ENCODE results near the gene CCL15.
"Not testable (repeated sequence)": the region's sequence is repeated elsewhere in the genome, so short reads cannot be mapped to it uniquely, and the experiment has no call there.

CCL15 gene

GRCh38 chr17:36027761-36028160 is 26.4 kb upstream of the CCL15 start:
- Histone ChIP-seq H3K36me3 (no peaks in the 10 kb centered on the region), H3K4me3 (no peak overlapping the region), H3K4me1 (no peaks in the 10 kb centered on the region), H3K27me3 (peaks cover 0 to 3% of the 10 kb centered on the region in 2 donors), H3K27ac (no peak overlapping the region), H3K9me3 (peaks cover 0 to 5% (median 0%) of the 10 kb centered on the region in 3 donors)
- intact Hi-C loops (cut with DNase I; ENCODE audit: low total_unique reads): no loop called here
- DNase-seq: no peak
- no peak for TF ChIP-seq CTCF (IDR thresholded peaks at IDR 0.05)

- H3K36me3 ChIP-seq: no peaks in the 10 kb centered on the region
- peaks cover 0 to 6% (median 0%) of the 10 kb centered on the region in 3 donors for H3K9me3 ChIP-seq
- no peak for TF ChIP-seq CTCF (IDR thresholded peaks at IDR 0.05)
- no peak for DNase-seq
- H3K27me3 ChIP-seq: peaks cover 0 to 3% of the 10 kb centered on the region in 2 donors
- H3K27ac ChIP-seq: no peak overlapping the region
- intact Hi-C loops (cut with DNase I; ENCODE audit: low total_unique reads): no loop called here
- no peak overlapping the region for H3K4me3 ChIP-seq
- H3K4me1 ChIP-seq: no peaks in the 10 kb centered on the region
Observed at GRCh38 chr17:36024106-36024869, 22.9 kb upstream of the CCL15 start.

GRCh38 chr17:36019423-36019822 is 18.1 kb upstream of the CCL15 start:
- no peaks in the 10 kb centered on the region for H3K4me1 ChIP-seq
- H3K27me3 ChIP-seq: peaks cover 0 to 3% of the 10 kb centered on the region in 2 donors
- H3K27ac ChIP-seq: no peak overlapping the region
- H3K36me3 ChIP-seq: no peaks in the 10 kb centered on the region
- TF ChIP-seq CTCF (IDR thresholded peaks at IDR 0.05): no peak
- peaks cover 0 to 6% (median 0%) of the 10 kb centered on the region in 3 donors for H3K9me3 ChIP-seq
- intact Hi-C loops (cut with DNase I; ENCODE audit: low total_unique reads): no loop called here
- DNase-seq: no peak
- no peak overlapping the region for H3K4me3 ChIP-seq

GRCh38 chr17:36017799-36018198 is 16.4 kb upstream of the CCL15 start, which contains the start of gene CCL23:
Gene CCL23 (minus strand): TSS chr17:36017972. CDS start chr17:36017897, 75 bp downstream.
- intact Hi-C loops (cut with DNase I; ENCODE audit: low total_unique reads): no loop called here
- no peak for TF ChIP-seq CTCF (IDR thresholded peaks at IDR 0.05)
- no peak within 1 kb of the TSS for H3K27ac ChIP-seq
- DNase-seq: no peak
- H3K4me3 ChIP-seq: no peak within 1 kb of the TSS
- peaks cover 0 to 2% (median under 1%) of the 10 kb centered on the region in 3 donors for H3K9me3 ChIP-seq
- H3K4me1 ChIP-seq: no peaks in the 10 kb centered on the region
- H3K36me3 ChIP-seq: no peaks in the 10 kb centered on the region
- H3K27me3 ChIP-seq: peaks cover 0 to 3% of the 10 kb centered on the region in 2 donors

GRCh38 chr17:36016555-36016954 is 15.2 kb upstream of the CCL15 start:
- H3K9me3 ChIP-seq: peaks cover 2 to 12% (median 10%) of the 10 kb centered on the region in 3 donors
- no peak overlapping the region for H3K4me3 ChIP-seq
- H3K27ac ChIP-seq: no peak overlapping the region
- no peaks in the 10 kb centered on the region for H3K36me3 ChIP-seq
- intact Hi-C loops (cut with DNase I; ENCODE audit: low total_unique reads): no loop called here
- H3K27me3 ChIP-seq: peaks cover 0 to 7% of the 10 kb centered on the region in 2 donors
- no peaks in the 10 kb centered on the region for H3K4me1 ChIP-seq
- TF ChIP-seq CTCF (IDR thresholded peaks at IDR 0.05): no peak
- no peak for DNase-seq

- H3K4me3 ChIP-seq; H3K4me1 ChIP-seq; DNase-seq; intact Hi-C loops (cut with DNase I; ENCODE audit: low total_unique reads); H3K27me3 ChIP-seq; H3K36me3 ChIP-seq; H3K27ac ChIP-seq: not testable (repeated sequence)
- H3K9me3 ChIP-seq: peaks cover 2 to 13% (median 11%) of the 10 kb centered on the region in 3 donors
Observed at GRCh38 chr17:36015895-36016294, 14.5 kb upstream of the CCL15 start.
